Astrocyte (in vitro differentiated cells and primary cell): ENCODE measurements around the gene CAVIN1. TPM values are rescaled to one million over a fixed set of nuclear protein-coding genes. Genes with fewer than 3 reads are reported as not detected.
"Not testable (repeated sequence)": the region's sequence is repeated elsewhere in the genome, so short reads cannot be mapped to it uniquely, and the experiment has no call there.

Source experiments
- DNase-seq: peaks from one replicate; pipeline ENCODE4 v3.0.0-alpha.2; 2010; ENCODE audit warnings: low read depth
- FAIRE-seq: peaks from 2 replicates; lab custom pipeline; 2011; peaks lifted over from hg19 to GRCh38; lab: Jason Lieb, UNC
- H2AFZ ChIP-seq: 2 replicates; pipeline ENCODE4 v1.6.0; 2012; ENCODE audit warnings: low read depth, low read length, inconsistent platforms
- H3K27ac ChIP-seq: 2 replicates; pipeline ENCODE4 v1.5.1; 2011; ENCODE audit warnings: low read depth, low read length, inconsistent platforms
- H3K27me3 ChIP-seq: 2 replicates; pipeline ENCODE4 v1.6.0; 2011; ENCODE audit warnings: low read length, inconsistent platforms; ENCODE audit not compliant: insufficient read depth
- H3K36me3 ChIP-seq: 2 replicates; pipeline ENCODE4 v1.5.1; 2011; ENCODE audit warnings: low read length, inconsistent platforms; ENCODE audit not compliant: insufficient read depth
- H3K4me1 ChIP-seq: 2 replicates; pipeline ENCODE4 v1.5.1; 2011; ENCODE audit warnings: low read length, inconsistent platforms; ENCODE audit not compliant: insufficient read depth
- H3K4me2 ChIP-seq: 2 replicates; pipeline ENCODE4 v1.6.0; 2012; ENCODE audit warnings: low read length, inconsistent platforms
- H3K4me3 ChIP-seq: 2 replicates; pipeline ENCODE4 v1.5.1; 2011; ENCODE audit warnings: low read depth, mild to moderate bottlenecking, low read length, inconsistent platforms; ENCODE audit not compliant: insufficient read depth
- H3K79me2 ChIP-seq: 2 replicates; pipeline ENCODE4 v1.6.0; 2012; ENCODE audit warnings: mild to moderate bottlenecking, low read length, inconsistent platforms; ENCODE audit not compliant: insufficient read depth
- H3K9ac ChIP-seq: 2 replicates; pipeline ENCODE4 v1.6.0; 2012; ENCODE audit warnings: mild to moderate bottlenecking, low read length, inconsistent platforms
- H3K9me3 ChIP-seq: 2 replicates; pipeline ENCODE4 v1.5.1; 2012; ENCODE audit warnings: low read depth, mild to moderate bottlenecking, low read length, inconsistent platforms; ENCODE audit not compliant: insufficient read depth
- H4K20me1 ChIP-seq: 2 replicates; pipeline ENCODE4 v1.6.0; 2012; ENCODE audit warnings: low read length, inconsistent platforms; ENCODE audit not compliant: insufficient read depth
- H3K27ac Mint-ChIP-seq: one replicate; pipeline ENCODE4 v1.8.0; 2021; ENCODE audit warnings: mild to moderate bottlenecking, mixed read lengths; ENCODE audit not compliant: unreplicated experiment
- H3K27me3 Mint-ChIP-seq: one replicate; pipeline ENCODE4 v1.8.0; 2021; ENCODE audit warnings: low read depth, mixed read lengths; ENCODE audit not compliant: unreplicated experiment
- H3K36me3 Mint-ChIP-seq: one replicate; pipeline ENCODE4 v1.8.0; 2021; ENCODE audit warnings: low read depth, mixed read lengths; ENCODE audit not compliant: unreplicated experiment
- H3K4me1 Mint-ChIP-seq: one replicate; pipeline ENCODE4 v1.8.0; 2021; ENCODE audit warnings: low read depth, mixed read lengths; ENCODE audit not compliant: unreplicated experiment
- H3K4me3 Mint-ChIP-seq: one replicate; pipeline ENCODE4 v1.8.0; 2021; ENCODE audit warnings: mild to moderate bottlenecking, moderate library complexity, mixed read lengths; ENCODE audit not compliant: unreplicated experiment
- H3K9me3 Mint-ChIP-seq: one replicate; pipeline ENCODE4 v1.8.0; 2021; ENCODE audit warnings: mild to moderate bottlenecking, mixed read lengths; ENCODE audit not compliant: unreplicated experiment
- CTCF ChIP-seq: IDR thresholded peaks from 2 replicates; pipeline ENCODE4 v1.5.1; 2011; ENCODE audit warnings: low read depth, mild to moderate bottlenecking, inconsistent platforms, low read length, moderate library complexity; ENCODE audit not compliant: insufficient read depth
- EZH2 ChIP-seq: IDR thresholded peaks from 2 replicates; pipeline ENCODE4 v1.6.1; 2012; ENCODE audit warnings: mild to moderate bottlenecking, low read length, inconsistent platforms; ENCODE audit not compliant: insufficient read depth
- total RNA-seq: library from RNA; stranded (reverse); gene quantifications from 2 replicates; pipeline ENCODE4 v1.2.1, GENCODE V29; 2021

The CAVIN1 gene
- total RNA-seq, 1 donor from 2014 or later, result 602 TPM

- not testable (repeated sequence) for H3K9me3 Mint-ChIP-seq, H3K9ac ChIP-seq, H3K4me3 ChIP-seq, H3K36me3 Mint-ChIP-seq, H3K27me3 Mint-ChIP-seq, H2AFZ ChIP-seq, H3K36me3 ChIP-seq, FAIRE-seq, DNase-seq, H3K27me3 ChIP-seq, H3K9me3 ChIP-seq, H3K27ac ChIP-seq
- Histone ChIP-seq H3K4me1 (peaks cover 33% of the 10 kb centered on the region), H3K79me2 (peaks cover 80% of the 10 kb centered on the region), H3K4me2 (peak overlapping the region; percentile 29), H4K20me1 (peaks cover 93% of the 10 kb centered on the region)
- peaks cover 49% of the 10 kb centered on the region for H3K4me1 Mint-ChIP-seq
- peak overlapping the region; percentile 58 for H3K4me3 Mint-ChIP-seq
- H3K27ac Mint-ChIP-seq, result peak overlapping the region; percentile 38
These were observed 56.7 kb downstream of the CAVIN1 start for GRCh38 chr17:42366176-42367023.

- peak overlapping the region; percentile 55 for H3K4me2 ChIP-seq
- H3K27ac ChIP-seq, result peak overlapping the region; percentile 85
- H3K4me3 Mint-ChIP-seq, result peak overlapping the region; percentile 7
- peaks cover 33% of the 10 kb centered on the region for H3K4me1 ChIP-seq
- no peaks in the 10 kb centered on the region for H3K27me3 ChIP-seq
- H3K27me3 Mint-ChIP-seq, result no peaks in the 10 kb centered on the region
- no peaks in the 10 kb centered on the region for H3K36me3 ChIP-seq
- peaks cover 56% of the 10 kb centered on the region for H3K4me1 Mint-ChIP-seq
- DNase-seq (peak; percentile 95), FAIRE-seq (peak; percentile 5)
- H3K9me3 ChIP-seq, result no peaks in the 10 kb centered on the region
- peaks cover 10% of the 10 kb centered on the region for H3K36me3 Mint-ChIP-seq
- peaks cover 95% of the 10 kb centered on the region for H4K20me1 ChIP-seq
- H3K4me3 ChIP-seq, result no peak overlapping the region
- H3K9ac ChIP-seq, result peak overlapping the region; percentile 51
- H2AFZ ChIP-seq, result no peak overlapping the region
- peaks cover 81% of the 10 kb centered on the region for H3K79me2 ChIP-seq
- H3K27ac Mint-ChIP-seq, result peak overlapping the region; percentile 70
- TF ChIP-seq EZH2 (no peak), CTCF (no peak)
- peaks cover 2% of the 10 kb centered on the region for H3K9me3 Mint-ChIP-seq
These were observed 57.9 kb downstream of the CAVIN1 start for GRCh38 chr17:42365136-42365535.

DNA sequence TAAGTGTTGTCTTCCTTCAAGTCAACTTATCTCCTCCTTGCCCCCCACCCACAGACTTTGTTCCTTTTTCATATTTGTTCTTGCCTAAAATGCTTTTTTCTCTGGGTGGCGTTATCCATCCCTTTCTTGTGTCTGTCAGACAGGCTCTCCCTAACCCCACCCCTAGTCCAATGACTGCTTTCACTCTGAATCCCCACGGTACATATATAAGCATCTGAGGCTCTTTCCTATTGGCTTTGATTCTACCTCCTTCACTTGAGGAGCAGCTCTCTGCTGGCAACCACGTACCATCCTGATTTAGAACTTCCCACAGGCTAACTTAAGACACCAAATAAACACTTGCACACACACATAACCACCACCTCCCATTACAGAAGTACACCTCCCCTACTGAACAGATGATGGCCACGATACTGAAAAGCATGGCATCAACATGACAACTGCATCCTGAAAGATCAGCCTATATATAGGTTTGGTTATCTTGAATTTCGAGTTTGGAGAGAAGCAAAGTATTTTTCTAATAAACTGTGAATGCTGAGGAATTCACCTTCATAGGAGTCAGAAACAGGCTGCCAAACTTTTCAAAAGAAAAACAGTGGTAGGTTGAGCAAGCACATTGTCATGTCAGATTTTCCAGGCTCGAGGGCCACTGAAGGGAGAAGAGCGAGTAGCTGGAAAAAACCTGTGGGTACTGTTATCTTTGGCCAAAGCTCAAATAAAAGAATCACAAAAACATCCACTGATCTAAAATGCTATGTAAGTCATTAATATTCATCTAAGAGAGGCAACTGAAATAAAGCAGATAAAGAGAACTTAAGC lies 59.1 kb downstream of the CAVIN1 start:
- Histone ChIP-seq H3K36me3 (no peaks in the 10 kb centered on the region), H3K4me1 (peaks cover 33% of the 10 kb centered on the region), H3K79me2 (peaks cover 82% of the 10 kb centered on the region), H4K20me1 (peaks cover 94% of the 10 kb centered on the region), H3K27ac (peak overlapping the region; percentile 85), H3K27me3 (no peaks in the 10 kb centered on the region), H3K9me3 (no peaks in the 10 kb centered on the region), H3K4me3 (peak overlapping the region; percentile 7), H3K4me2 (peak overlapping the region; percentile 55), H2AFZ (no peak overlapping the region), H3K9ac (peak overlapping the region; percentile 51)
- peaks cover 2% of the 10 kb centered on the region for H3K9me3 Mint-ChIP-seq
- no peak for FAIRE-seq
- H3K27me3 Mint-ChIP-seq, result no peaks in the 10 kb centered on the region
- peaks cover 56% of the 10 kb centered on the region for H3K4me1 Mint-ChIP-seq
- no peak overlapping the region for H3K4me3 Mint-ChIP-seq
- peaks cover 9% of the 10 kb centered on the region for H3K36me3 Mint-ChIP-seq
- DNase-seq, result peak; percentile 88
- H3K27ac Mint-ChIP-seq, result peak overlapping the region; percentile 65
- TF ChIP-seq CTCF (no peak), EZH2 (no peak)
